HG02763 (cell line): ENCODE measurements around the gene TLL1.

Experiments
- ATAC-seq: cut with Tn5 transposase; IDR thresholded peaks from one replicate; pipeline ENCODE4 v1.9.1; 2021; ENCODE audit warnings: mild to moderate bottlenecking, moderate library complexity; ENCODE audit not compliant: unreplicated experiment

TLL1 gene

GRCh38 chr4:165872461-165873297 lies at the start of gene TLL1:
TLL1 (plus strand) TSS chr4:165873237; CDS start chr4:165873905, 668 bp downstream.
- ATAC-seq: no peak

GRCh38 chr4:165826166-165826565 lies 46.9 kb upstream of the TLL1 start:
- ATAC-seq: no peak

- no peak for ATAC-seq
Measured at GRCh38 chr4:165827018-165827417, 46.0 kb upstream of the TLL1 start.

GRCh38 chr4:165828928-165829327 lies 44.1 kb upstream of the TLL1 start:
- ATAC-seq: no peak

- no peak for ATAC-seq
Measured at GRCh38 chr4:165834116-165834515, 38.9 kb upstream of the TLL1 start.

GRCh38 chr4:165838575-165838974 lies 34.5 kb upstream of the TLL1 start:
- no peak for ATAC-seq

- ATAC-seq: no peak
Measured at GRCh38 chr4:165839615-165840333, 33.3 kb upstream of the TLL1 start.

GRCh38 chr4:165842684-165843083 lies 30.4 kb upstream of the TLL1 start:
- ATAC-seq: no peak

- ATAC-seq: no peak
Measured at GRCh38 chr4:165844161-165844560, 28.9 kb upstream of the TLL1 start.

GRCh38 chr4:165851256-165851655 lies 21.8 kb upstream of the TLL1 start:
- no peak for ATAC-seq

- no peak for ATAC-seq
Measured at GRCh38 chr4:165855191-165855590, 17.8 kb upstream of the TLL1 start.

- no peak for ATAC-seq
Measured at GRCh38 chr4:165861363-165861762, 11.7 kb upstream of the TLL1 start.

- ATAC-seq: no peak
Measured at GRCh38 chr4:165864271-165864670, 8.8 kb upstream of the TLL1 start.

- ATAC-seq: no peak
Measured at GRCh38 chr4:165866019-165866650, 6.9 kb upstream of the TLL1 start.

- ATAC-seq: no peak
Measured at GRCh38 chr4:165867961-165868360, 5.1 kb upstream of the TLL1 start.

GRCh38 chr4:165873298-165874071 lies 448 bp downstream of the TLL1 start:
- no peak for ATAC-seq

GRCh38 chr4:165874072-165874790 lies 1.2 kb downstream of the TLL1 start:
- no peak for ATAC-seq

GRCh38 chr4:165874791-165875371 lies 1.8 kb downstream of the TLL1 start:
- ATAC-seq: no peak

GRCh38 chr4:165875446-165875845 lies 2.4 kb downstream of the TLL1 start:
- ATAC-seq: no peak

GRCh38 chr4:165877286-165877685 lies 4.2 kb downstream of the TLL1 start:
- ATAC-seq: no peak
